HEK293T (cell line): ENCODE data around the gene BAIAP2L1.

Experiments
- CTCF ChIA-PET: fragments of 350-600 bp; formaldehyde crosslinking; extraction: SDS; loops from one replicate; lab custom pipeline; 2021; ENCODE audit warnings: antibody characterized with exemption, inconsistent platforms; lab: Yijun Ruan, JAX
- POLR2A ChIA-PET: fragments of 350-600 bp; formaldehyde crosslinking; extraction: SDS; loops from one replicate; lab custom pipeline; 2020; ENCODE audit warnings: antibody characterized with exemption, inconsistent platforms; lab: Yijun Ruan, JAX
- DNase-seq: peaks from one replicate; pipeline ENCODE4 v3.0.0; 2012; ENCODE audit warnings: mixed read lengths; ENCODE audit errors: extremely low spot score
- ARNT ChIP-seq: fragments of 450-650 bp; IDR thresholded peaks from 2 replicates; pipeline ENCODE4 v1.6.1; 2017; ENCODE audit warnings: mild to moderate bottlenecking
- BHLHE40 ChIP-seq: fragments of 450-650 bp; IDR thresholded peaks from 2 replicates; pipeline ENCODE4 v1.6.1; 2016; ENCODE audit warnings: mild to moderate bottlenecking, moderate library complexity, borderline replicate concordance
- CTBP1 ChIP-seq: fragments of 450-650 bp; IDR thresholded peaks from 2 replicates; pipeline ENCODE4 v1.6.1; 2016; ENCODE audit warnings: borderline replicate concordance
- ELF4 ChIP-seq: fragments of 450-650 bp; IDR thresholded peaks from 2 replicates; pipeline ENCODE4 v1.6.1; 2017; ENCODE audit warnings: antibody characterized with exemption
- FOXA1 ChIP-seq: fragments of 450-650 bp; IDR thresholded peaks from 2 replicates; pipeline ENCODE4 v1.6.1; 2016; ENCODE audit warnings: mild to moderate bottlenecking
- FOXK2 ChIP-seq: fragments of 450-650 bp; IDR thresholded peaks from 2 replicates; pipeline ENCODE4 v1.6.1; 2016; ENCODE audit warnings: mild to moderate bottlenecking
- FOXM1 ChIP-seq: fragments of 450-650 bp; IDR thresholded peaks from 2 replicates; pipeline ENCODE4 v1.6.1; 2017; ENCODE audit warnings: mild to moderate bottlenecking, borderline replicate concordance
- HDGF ChIP-seq: fragments of 450-650 bp; IDR thresholded peaks from 2 replicates; pipeline ENCODE4 v1.6.1; 2017; ENCODE audit warnings: antibody characterized with exemption, borderline replicate concordance
- L3MBTL2 ChIP-seq: fragments of 450-650 bp; conservative IDR thresholded peaks from 2 replicates; pipeline ENCODE4 v1.6.1; 2016; ENCODE audit warnings: mild to moderate bottlenecking
- LEF1 ChIP-seq: fragments of 450-650 bp; IDR thresholded peaks from 2 replicates; pipeline ENCODE4 v1.6.1; 2017; ENCODE audit warnings: mild to moderate bottlenecking, borderline replicate concordance
- NFRKB ChIP-seq: fragments of 450-650 bp; IDR thresholded peaks from 2 replicates; pipeline ENCODE4 v1.6.1; 2016; ENCODE audit warnings: mild to moderate bottlenecking, moderate library complexity
- PKNOX1 ChIP-seq: fragments of 450-650 bp; IDR thresholded peaks from 2 replicates; pipeline ENCODE4 v1.6.1; 2016
- SP1 ChIP-seq: fragments of 450-650 bp; IDR thresholded peaks from 2 replicates; pipeline ENCODE4 v1.6.1; 2017
- SUZ12 ChIP-seq: fragments of 450-650 bp; IDR thresholded peaks from 2 replicates; pipeline ENCODE4 v1.6.1; 2016; ENCODE audit warnings: mild to moderate bottlenecking
- TARDBP ChIP-seq: fragments of 450-650 bp; IDR thresholded peaks from 2 replicates; pipeline ENCODE4 v1.6.1; 2016
- ZNF384 ChIP-seq: fragments of 450-650 bp; IDR thresholded peaks from 2 replicates; pipeline ENCODE4 v1.6.1; 2016

The BAIAP2L1 gene

GRCh38 chr7:98399462-98399861, 1.4 kb downstream of the BAIAP2L1 start:
- DNase-seq = no peak
- TF ChIP-seq ARNT = no peak
- TF ChIP-seq SUZ12 = no peak
- no peak for TF ChIP-seq FOXA1
- no peak for TF ChIP-seq HDGF
- no peak for TF ChIP-seq BHLHE40
- TF ChIP-seq L3MBTL2 = no peak
- no peak for TF ChIP-seq PKNOX1
- TF ChIP-seq ELF4 = no peak
- TF ChIP-seq FOXK2 = no peak
- TF ChIP-seq FOXM1 = no peak
- TF ChIP-seq SP1 = no peak
- TF ChIP-seq TARDBP = no peak
- CTCF ChIA-PET = interaction anchor here (0.5 kb wide), 1 partner anchor 489 kb away, joined by 3 read pairs; no protein-coding TSS in a partner anchor

DNA sequence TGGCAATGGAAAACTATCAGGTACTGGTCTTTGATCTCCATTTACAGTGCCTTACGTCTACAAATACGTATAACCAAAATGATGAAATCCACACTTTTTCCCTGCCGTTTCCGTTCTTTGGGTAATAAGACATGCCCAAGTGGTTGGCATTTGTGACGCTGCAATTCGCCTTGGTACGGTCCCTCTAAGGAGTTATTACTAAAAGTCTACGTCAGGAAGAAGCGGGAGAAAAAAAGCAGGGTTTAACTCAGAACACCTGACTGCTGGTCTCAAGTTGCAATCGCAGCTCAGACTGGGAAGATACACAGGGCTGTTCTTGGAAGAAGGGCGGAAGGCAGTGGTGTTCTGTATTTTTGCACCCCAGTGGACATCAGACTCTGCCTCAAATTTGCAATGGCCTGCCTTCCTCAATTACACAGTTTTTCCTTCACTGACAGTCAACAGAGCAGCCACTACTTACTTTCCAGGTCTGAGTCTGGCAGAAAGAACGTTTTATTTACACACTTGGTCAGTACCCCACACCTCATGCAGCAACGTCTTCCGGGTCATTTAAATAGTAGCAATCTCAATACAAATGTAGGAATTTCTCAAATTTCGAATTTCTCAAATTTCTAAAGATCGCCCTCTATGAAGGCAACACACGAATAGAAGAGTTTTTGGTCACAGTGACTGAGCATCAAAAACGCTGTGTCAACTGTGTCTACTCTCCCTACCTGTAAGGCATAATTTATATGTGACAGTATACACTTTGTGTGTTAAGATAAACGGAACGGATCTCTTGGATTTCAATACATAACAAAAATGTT, 2.1 kb downstream of the BAIAP2L1 start:
- TF ChIP-seq CTBP1 = no peak
- TF ChIP-seq ARNT = no peak
- no peak for TF ChIP-seq SUZ12
- DNase-seq = no peak
- ChIA-PET CTCF (no interaction called here), POLR2A (no interaction called here)

More at GRCh38 chr7:98399462-98399861, 1.4 kb downstream of the BAIAP2L1 start:
- POLR2A ChIA-PET = no interaction called here

GRCh38 chr7:98396768-98397167, 4.1 kb downstream of the BAIAP2L1 start:
- DNase-seq = no peak
- TF ChIP-seq ZNF384 = no peak
- no peak for TF ChIP-seq LEF1
- no peak for TF ChIP-seq BHLHE40
- no peak for TF ChIP-seq TARDBP
- TF ChIP-seq L3MBTL2 = no peak
- TF ChIP-seq NFRKB = no peak
- CTCF ChIA-PET = no interaction called here
- POLR2A ChIA-PET = no interaction called here

DNA sequence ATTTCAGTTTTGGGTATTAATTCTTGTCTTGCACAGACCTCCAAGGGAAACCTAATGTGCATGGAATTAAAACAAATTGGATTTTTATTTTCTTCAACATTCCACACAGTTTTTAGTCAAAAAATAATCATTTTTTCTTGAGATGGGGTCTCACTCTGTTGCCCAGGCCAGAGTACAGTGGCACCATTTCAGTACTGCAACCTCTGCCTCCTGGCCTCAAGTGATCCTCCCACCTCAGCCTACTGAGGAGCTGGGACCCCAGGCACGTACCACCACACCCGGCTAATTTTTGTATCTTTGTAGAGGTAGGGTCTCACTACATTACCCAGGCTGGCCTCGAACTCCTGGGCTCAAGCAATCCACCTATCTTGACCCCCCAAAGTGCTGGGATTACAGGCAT, 4.9 kb downstream of the BAIAP2L1 start:
- CTCF ChIA-PET = no interaction called here
- no peak for DNase-seq
- TF ChIP-seq TARDBP (no peak), FOXK2 (no peak), PKNOX1 (no peak), LEF1 (no peak), HDGF (no peak), ZNF384 (no peak), ARNT (no peak), CTBP1 (no peak), ELF4 (no peak), SUZ12 (no peak), BHLHE40 (no peak), SP1 (no peak), NFRKB (no peak), FOXM1 (no peak)
- POLR2A ChIA-PET = no interaction called here

DNA sequence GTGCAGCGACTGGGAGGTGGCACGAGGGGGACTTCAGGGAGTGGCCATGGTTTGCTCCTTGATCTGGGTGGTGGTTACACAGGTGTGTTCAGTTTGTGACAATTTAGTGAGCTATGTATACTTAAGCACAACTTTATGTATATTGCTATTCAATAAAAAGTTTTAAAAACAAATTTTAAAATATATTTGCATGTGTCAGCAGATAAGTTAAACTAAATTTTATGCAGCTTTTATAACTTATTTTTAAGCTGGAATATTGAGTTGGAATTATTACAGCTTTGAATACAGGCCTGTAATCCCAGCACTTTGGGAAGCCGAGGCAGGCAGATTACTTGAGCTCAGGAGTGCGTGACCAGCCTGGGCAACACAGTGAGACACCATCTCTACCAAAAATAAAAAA, 5.4 kb downstream of the BAIAP2L1 start:
- TF ChIP-seq FOXA1 = no peak
- TF ChIP-seq BHLHE40 = no peak
- no peak for TF ChIP-seq CTBP1
- no peak for DNase-seq
- POLR2A ChIA-PET = no interaction called here
- CTCF ChIA-PET = no interaction called here

DNA sequence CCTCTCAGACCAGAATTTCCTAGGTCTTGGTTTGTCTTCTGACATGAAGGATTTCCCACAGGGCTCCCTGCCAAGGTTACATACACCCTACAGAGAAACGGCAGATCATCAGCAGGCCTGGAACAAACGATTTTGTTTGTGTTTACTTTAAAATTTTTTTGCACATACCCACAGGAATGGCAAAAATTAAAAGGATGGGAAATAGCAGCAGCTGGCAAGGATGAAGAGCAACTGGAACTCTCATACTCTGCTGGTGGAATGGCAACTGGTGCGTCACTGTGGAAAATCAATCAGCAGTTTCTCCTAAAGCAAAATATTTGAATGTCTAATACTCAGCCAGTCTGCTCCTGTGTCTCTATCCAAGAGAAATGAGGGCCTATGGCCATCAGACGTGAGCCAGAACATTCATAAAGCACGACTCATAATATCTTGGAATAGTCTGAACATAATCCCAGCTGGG, 6.5 kb downstream of the BAIAP2L1 start:
- ChIA-PET POLR2A (no interaction called here), CTCF (no interaction called here)
- TF ChIP-seq HDGF = no peak
- TF ChIP-seq BHLHE40 = no peak
- no peak for TF ChIP-seq PKNOX1
- TF ChIP-seq LEF1 = no peak
- no peak for TF ChIP-seq FOXM1
- TF ChIP-seq FOXA1 = no peak
- TF ChIP-seq CTBP1 = no peak
- TF ChIP-seq TARDBP = no peak
- no peak for TF ChIP-seq SP1
- no peak for TF ChIP-seq NFRKB
- no peak for TF ChIP-seq ARNT
- no peak for TF ChIP-seq ZNF384
- no peak for TF ChIP-seq L3MBTL2
- TF ChIP-seq SUZ12 = no peak
- TF ChIP-seq FOXK2 = no peak
- TF ChIP-seq ELF4 = no peak
- no peak for DNase-seq
